GM18511 (cell line): ENCODE data around the gene GSS.

Source experiments
- ATAC-seq: cut with Tn5 transposase; IDR thresholded peaks from one replicate; pipeline ENCODE4 v1.9.1; 2021; ENCODE audit warnings: mild to moderate bottlenecking, moderate library complexity; ENCODE audit not compliant: unreplicated experiment

Gene GSS

GRCh38 chr20:34978092-34978744, 22.6 kb upstream of the GSS start:
- no peak for ATAC-seq

- ATAC-seq = no peak
Observed at GRCh38 chr20:34977365-34978091, 21.9 kb upstream of the GSS start.

GRCh38 chr20:34976286-34976685, 20.7 kb upstream of the GSS start:
- ATAC-seq = no peak

GRCh38 chr20:34974246-34974645, 18.6 kb upstream of the GSS start:
- ATAC-seq = no peak

GRCh38 chr20:34971561-34972235, 16.1 kb upstream of the GSS start:
- no peak for ATAC-seq

- no peak for ATAC-seq
Observed at GRCh38 chr20:34970846-34971560, 15.4 kb upstream of the GSS start.

GRCh38 chr20:34970193-34970840, 14.7 kb upstream of the GSS start:
- ATAC-seq = no peak

- ATAC-seq = no peak
Observed at GRCh38 chr20:34968042-34968775, 12.6 kb upstream of the GSS start.

- ATAC-seq = no peak
Observed at GRCh38 chr20:34967421-34967820, 11.8 kb upstream of the GSS start.

GRCh38 chr20:34965051-34965450, 9.4 kb upstream of the GSS start:
- ATAC-seq = no peak

GRCh38 chr20:34964486-34964885, 8.9 kb upstream of the GSS start:
- ATAC-seq = no peak

GRCh38 chr20:34956751-34957472, 1.3 kb upstream of the GSS start:
- no peak for ATAC-seq

GRCh38 chr20:34956041-34956458, 444 bp upstream of the GSS start:
- no peak for ATAC-seq

- no peak for ATAC-seq
Observed at GRCh38 chr20:34954904-34955230, 739 bp downstream of the GSS start.

GRCh38 chr20:34953960-34954359, 1.6 kb downstream of the GSS start:
- no peak for ATAC-seq

- no peak for ATAC-seq
Observed at GRCh38 chr20:34952671-34953070, 2.9 kb downstream of the GSS start.

- no peak for ATAC-seq
Observed at GRCh38 chr20:34951652-34952051, 4.0 kb downstream of the GSS start.

- no peak for ATAC-seq
Observed at GRCh38 chr20:34951252-34951651, 4.4 kb downstream of the GSS start.

GRCh38 chr20:34949120-34949519, 6.5 kb downstream of the GSS start:
- ATAC-seq = no peak

GRCh38 chr20:34948030-34948429, 7.6 kb downstream of the GSS start:
- no peak for ATAC-seq
